Fibroblast of pulmonary artery (primary cell): ENCODE data around the gene CCDC8.
A peak's percentile ranks its signal among the peaks of the same experiment; 100 is the strongest.
"Not testable (repeated sequence)": the region's sequence is repeated elsewhere in the genome, so short reads cannot be mapped to it uniquely, and the experiment has no call there.

Experiments used
- DNase-seq: peaks from one replicate; pipeline ENCODE4 v3.0.0-alpha.2; 2010; ENCODE audit warnings: low read depth
- H3K4me3 ChIP-seq: replicated peaks from 2 replicates; pipeline ENCODE4 v1.5.1; 2011; ENCODE audit warnings: low read depth, mild to moderate bottlenecking, control low read depth, low read length, moderate library complexity
- TF ChIP-seq, protein P1 (sequence below): IDR thresholded peaks from 2 replicates; pipeline ENCODE4 v1.5.1; 2011; ENCODE audit warnings: mild to moderate bottlenecking, control low read depth, low read length, inconsistent platforms; ENCODE audit errors: missing control alignments

Gene CCDC8

DNA sequence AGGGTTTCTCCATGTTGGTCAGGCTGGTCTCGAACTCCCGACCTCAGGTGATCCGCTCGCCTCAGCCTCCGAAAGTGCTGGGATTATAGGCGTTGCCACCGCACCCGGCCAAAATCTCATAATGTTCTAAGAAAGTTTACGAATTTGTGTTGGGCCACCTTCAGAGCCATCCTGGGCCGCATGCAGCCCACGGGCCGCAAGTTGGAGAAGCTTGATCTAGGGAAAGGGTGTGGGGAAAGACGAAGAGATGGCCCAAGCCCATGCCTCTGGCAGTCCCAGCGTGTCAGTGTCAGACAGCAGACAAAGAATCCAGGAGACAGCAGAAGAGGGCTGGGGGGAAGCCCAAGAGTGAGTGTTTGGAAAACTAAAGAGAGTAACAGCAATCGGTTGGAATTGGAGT is 32.7 kb upstream of the CCDC8 start:
- DNase-seq: no peak
- TF ChIP-seq, protein P1, sequence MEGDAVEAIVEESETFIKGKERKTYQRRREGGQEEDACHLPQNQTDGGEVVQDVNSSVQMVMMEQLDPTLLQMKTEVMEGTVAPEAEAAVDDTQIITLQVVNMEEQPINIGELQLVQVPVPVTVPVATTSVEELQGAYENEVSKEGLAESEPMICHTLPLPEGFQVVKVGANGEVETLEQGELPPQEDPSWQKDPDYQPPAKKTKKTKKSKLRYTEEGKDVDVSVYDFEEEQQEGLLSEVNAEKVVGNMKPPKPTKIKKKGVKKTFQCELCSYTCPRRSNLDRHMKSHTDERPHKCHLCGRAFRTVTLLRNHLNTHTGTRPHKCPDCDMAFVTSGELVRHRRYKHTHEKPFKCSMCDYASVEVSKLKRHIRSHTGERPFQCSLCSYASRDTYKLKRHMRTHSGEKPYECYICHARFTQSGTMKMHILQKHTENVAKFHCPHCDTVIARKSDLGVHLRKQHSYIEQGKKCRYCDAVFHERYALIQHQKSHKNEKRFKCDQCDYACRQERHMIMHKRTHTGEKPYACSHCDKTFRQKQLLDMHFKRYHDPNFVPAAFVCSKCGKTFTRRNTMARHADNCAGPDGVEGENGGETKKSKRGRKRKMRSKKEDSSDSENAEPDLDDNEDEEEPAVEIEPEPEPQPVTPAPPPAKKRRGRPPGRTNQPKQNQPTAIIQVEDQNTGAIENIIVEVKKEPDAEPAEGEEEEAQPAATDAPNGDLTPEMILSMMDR: no peak

DNA sequence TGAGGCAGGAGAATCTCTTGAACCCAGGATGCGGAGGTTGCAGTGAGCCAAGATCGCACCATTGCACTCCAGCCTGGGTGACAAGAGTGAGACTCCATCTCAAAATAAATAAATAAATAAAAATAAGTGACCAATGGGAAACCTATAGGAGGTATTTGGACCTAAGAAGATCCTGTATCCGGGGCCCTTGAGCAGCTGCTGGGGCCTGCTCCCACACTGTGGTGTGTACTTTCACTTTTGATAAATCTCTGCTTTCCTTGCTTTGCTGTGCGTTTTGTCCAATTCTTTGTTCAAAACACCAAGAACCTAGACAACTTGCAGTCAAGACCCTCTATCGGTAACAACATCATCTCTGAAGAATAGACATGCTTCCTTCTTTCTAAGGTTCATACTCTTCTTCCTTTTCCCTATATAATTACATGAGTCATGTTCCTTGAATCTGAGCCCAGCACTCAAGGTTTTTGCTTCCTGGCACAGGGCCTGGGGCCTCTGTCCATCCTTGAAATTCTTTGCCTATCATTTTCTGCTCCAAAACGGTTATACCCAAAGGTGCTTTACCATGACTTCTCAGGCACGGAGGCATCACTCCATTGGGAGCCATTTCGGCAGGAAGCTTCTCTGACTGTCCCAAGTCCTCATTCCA is 29.6 kb upstream of the CCDC8 start:
- peak; percentile 81 for DNase-seq
- no peak overlapping the region for H3K4me3 ChIP-seq
- TF ChIP-seq, protein P1: no peak

More for the DNA sequence above, 32.7 kb upstream of the CCDC8 start:
- H3K4me3 ChIP-seq: no peak overlapping the region

DNA sequence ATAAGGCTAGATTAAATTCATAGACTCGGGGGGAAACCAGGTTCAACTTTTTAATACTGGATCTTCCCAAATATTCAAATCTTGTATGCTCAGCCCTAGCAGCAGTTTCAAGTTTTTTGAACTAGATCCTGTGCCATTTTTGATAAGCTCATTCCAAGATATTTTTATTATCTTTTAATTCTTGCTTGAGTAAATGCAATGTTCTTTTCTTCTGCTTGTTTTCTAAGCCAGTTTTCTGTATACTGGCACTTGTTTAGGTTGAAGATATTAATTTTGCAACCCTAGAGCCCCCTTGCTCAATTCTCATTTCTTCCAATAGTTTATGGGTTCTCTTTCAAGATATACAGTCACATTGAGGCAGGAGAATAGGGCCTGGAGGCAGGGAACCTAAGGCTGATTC is 28.5 kb upstream of the CCDC8 start:
- peak; percentile 23 for DNase-seq
- TF ChIP-seq, protein P1: no peak
- no peak overlapping the region for H3K4me3 ChIP-seq

DNA sequence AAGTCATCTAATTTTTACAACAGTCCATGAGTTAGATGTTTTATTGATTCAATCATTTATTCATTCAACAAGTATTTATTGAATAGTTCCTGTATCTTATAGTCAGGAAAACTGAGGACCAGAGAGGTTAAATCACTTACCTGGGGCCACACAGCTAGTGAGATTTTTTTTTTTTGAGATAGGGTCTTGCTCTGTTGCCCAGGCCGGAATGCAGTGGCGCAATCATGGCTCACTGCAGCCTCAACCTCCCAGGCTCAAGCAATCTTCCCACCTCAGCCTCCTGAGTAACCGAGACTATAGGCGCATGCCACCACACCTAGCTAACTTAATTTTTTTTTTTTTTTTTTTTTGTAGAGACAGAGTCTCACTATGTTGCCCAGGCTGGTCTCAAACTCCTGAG is 22.3 kb upstream of the CCDC8 start:
- DNase-seq, H3K4me3 ChIP-seq: not testable (repeated sequence)

DNA sequence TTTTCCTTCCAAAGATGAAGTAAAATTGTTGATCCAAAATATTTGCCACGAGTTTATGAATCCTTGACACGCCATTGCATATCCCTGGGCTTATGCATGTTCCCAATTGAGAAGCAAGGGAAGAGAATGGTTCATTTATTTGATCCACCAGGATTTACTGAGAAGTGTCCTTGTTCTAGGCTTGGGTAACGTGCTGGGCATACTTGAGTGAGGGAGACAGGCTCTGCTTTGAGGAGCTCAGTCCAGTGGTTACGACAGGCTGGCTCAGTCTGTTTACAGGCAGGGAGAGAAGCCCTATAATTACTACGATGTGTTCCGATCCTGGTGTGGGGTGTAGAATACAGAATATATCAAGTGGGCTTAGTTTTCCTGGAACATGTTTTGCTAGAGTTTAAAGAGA is 21.6 kb upstream of the CCDC8 start:
- TF ChIP-seq, protein P1: no peak

DNA sequence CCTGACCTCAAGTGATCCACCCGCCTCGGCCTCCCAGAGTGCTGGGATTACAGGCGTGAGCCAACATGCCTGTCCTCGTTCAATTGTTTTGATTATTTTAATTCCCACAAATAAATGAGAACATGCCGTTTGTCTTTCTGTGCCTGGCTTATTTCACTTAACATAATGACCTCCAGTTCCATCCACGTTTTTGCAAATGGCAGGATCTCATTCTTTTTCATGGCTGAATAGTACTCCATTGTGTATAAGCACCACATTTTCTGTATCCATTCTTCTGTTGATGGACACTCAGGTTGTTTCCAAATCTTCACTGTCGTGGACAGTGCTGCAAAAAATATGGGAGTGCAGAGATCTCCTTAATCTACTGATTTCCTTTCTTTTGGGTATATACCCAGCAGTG is 20.1 kb upstream of the CCDC8 start:
- H3K4me3 ChIP-seq, DNase-seq: not testable (repeated sequence)

More for the DNA sequence above, 21.6 kb upstream of the CCDC8 start:
- H3K4me3 ChIP-seq: no peak overlapping the region
- no peak for DNase-seq

DNA sequence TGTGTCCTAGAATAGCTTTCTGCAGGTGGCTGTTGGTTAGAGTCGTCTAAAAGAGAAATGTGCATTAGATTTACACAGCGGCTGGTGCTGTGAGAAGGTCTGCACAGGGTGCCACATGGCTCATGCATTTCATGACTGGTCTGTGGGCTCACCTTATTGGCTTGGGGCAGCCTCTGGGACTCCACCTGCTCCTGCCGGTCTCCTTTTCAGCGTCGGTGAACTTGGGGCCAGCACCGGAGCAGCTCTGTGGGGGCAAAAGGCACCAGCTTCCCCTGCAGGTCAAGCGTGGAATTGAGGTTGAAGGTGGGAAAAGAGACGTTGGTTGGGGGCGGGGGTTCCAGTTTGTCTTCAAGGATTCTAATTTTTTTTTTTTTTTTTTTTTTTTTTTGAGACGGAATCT is 18.5 kb upstream of the CCDC8 start:
- no peak for DNase-seq
- no peak overlapping the region for H3K4me3 ChIP-seq
- TF ChIP-seq, protein P1: no peak

DNA sequence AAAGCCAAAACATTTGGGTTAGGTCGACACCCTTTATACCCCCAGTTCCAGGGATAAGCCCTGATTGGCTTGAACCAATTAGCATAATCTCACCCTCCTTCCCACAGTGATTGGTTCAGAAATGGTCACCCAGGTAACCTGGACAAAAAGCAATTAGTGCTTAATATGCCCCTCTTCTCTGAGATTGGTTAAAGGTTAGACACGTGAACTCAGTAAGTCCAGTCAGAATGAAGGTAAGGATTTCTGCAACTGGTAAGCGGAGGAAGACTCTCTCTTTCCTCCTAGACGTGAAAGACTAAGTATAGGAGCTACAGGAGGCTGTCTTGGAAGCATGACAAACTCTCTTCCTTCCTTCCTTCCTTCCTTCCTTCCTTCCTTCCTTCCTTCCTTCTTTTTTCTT is 16.6 kb upstream of the CCDC8 start:
- DNase-seq: no peak
- TF ChIP-seq, protein P1: no peak
- no peak overlapping the region for H3K4me3 ChIP-seq
